GM18870 (cell line): ENCODE results near the gene OTULINL.
A peak's percentile ranks its signal among the peaks of the same experiment; 100 is the strongest.

Experiments
- ATAC-seq: cut with Tn5 transposase; IDR thresholded peaks from one replicate; pipeline ENCODE4 v1.9.1; 2021; ENCODE audit warnings: moderate library complexity; ENCODE audit not compliant: unreplicated experiment

The OTULINL gene

DNA sequence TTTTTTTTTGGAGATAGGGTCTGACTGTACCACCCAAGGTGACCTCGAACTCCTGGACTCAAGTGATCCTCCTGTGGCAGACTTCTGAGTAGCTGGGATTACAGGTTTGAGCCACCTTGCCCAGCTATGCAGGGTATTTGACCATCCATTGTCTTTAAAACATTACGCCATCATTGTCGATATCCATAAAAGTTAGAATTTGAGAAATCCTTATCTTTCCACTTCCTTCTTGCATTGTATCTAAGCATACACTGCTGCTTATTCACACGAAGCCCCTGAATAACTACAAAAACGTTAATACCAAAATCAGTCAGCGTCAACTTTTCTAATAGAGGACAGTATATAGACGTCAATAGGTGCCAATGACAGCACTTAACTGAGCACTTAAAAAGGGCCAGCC lies 5.4 kb upstream of the OTULINL start:
- ATAC-seq = no peak

DNA sequence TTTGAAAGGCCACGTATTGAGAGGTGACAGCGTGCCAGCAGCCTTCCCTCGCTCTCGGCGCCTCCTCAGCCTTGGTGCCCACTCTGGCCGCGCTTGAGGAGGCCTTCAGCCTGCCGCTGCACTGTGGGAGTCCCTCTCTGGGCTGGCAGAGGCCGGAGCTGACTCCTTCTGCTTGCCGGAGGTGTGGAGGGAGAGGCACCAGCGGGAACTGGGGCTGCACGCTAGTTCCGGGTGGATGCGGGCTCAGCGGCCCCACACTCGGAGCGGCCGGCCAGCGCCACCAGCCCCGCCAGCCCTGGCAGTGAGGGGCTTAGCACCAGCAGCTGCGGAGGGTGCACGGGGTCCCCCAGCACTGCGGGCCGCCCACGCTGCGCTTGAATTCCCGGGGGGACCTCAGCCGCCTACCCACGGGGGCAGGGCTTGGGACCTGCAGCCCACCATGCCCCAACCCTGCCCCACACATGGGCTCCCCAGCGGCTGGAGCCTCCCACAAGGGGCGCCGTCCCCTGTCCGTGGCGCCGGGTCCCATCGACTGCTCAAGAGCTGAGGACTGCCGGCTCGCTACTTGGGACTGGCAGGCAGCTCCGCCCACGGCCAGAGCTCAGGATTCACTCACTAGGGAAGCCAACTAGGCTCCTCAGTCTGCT lies 4.4 kb upstream of the OTULINL start:
- no peak for ATAC-seq

DNA sequence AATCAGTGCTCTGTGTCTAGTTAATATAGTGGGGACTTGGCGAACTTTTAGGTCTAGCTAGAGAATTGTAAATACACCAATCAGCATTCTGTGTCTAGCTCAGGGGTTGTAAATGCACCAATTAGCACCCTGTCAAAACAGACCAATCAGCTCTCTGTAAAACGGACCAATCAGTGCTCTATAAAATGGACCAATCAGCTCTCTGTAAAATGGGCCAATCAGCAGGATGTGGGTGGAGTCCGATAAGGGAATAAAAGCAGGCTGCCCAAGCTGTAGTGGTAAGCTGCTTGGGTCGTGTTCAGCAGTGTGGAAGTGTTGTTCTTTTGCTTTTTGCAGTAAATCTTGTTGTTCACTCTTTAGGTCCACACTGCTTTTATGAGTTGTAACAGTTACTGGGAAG lies 3.6 kb upstream of the OTULINL start:
- ATAC-seq = no peak

DNA sequence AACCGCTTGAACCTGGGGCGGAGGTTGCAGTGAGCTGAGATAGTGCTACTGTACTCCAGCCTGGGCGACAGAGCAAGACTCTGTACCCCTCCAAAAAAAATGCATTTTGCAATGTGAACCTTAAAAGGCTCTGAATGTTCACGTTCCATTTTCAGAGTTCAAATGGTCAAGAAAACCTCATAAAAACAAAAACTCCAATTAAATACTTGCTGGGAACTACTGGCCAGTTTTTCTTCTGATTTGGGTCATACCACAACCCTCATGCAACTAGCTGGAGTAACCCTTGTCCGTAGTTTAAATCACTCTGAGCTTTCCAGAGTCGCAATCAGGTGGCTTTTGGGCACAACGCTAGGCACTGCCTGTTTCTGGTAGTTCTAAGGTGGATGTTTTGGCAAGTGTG lies 2.3 kb upstream of the OTULINL start:
- no peak for ATAC-seq

DNA sequence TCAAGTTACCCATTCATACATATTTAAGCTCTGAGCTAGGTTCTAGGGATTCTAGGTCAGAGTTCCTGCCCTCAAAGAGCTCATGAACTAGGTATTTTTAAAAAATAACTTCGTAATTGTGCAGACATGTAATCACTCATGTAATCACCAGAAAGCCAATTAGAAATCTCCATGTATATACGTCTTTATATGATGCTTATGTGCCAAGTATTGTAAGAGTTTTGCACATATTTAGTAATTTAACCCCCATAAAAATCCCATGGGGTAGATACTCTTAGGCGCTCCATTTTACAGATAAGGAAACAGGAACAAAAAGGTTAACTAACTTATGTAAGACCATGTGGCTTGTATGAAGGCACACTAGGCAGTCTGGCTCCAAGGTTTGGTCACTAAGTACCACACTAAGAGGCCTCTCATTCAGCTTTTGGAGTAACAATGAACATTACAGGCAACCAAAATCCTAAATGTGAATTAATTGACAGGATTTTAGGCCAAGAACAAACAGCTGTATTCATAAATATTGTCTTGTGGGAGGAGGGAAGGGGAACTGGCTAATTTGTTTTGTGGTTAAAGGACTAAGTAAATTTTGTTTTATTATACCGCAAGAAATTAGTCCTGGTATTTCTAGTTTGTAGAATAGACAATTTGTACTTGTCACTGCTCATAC lies 1.7 kb upstream of the OTULINL start:
- ATAC-seq = no peak

DNA sequence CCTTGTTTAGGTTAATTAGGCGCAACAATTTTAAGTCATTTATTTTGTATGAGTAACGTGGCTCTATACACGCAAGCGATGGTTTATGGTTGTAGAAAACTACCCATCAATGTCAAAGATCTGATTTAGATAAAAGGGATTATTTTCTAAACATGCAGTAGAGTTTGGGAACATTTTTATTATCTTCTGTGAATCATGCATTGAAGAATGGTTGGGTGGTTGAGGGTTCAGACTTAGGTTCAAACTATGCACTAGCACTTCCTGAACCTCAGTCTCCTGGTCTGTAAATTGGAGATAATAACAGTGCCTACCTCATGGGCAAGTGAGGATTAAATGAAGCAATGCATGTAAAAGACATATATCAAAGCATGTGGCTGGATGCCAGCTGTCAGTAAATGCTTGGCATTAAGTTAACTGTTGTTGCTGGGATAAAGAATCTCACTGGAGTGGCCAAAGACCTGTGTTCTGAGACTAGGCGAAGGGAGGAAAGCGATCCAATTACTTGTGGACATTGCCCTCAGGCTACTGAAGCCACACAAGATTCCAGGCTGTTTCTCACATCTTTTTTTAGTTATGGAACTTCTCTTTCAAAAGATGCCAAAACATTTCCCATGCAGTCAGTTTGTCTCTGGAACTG lies 1.1 kb upstream of the OTULINL start:
- no peak for ATAC-seq

DNA sequence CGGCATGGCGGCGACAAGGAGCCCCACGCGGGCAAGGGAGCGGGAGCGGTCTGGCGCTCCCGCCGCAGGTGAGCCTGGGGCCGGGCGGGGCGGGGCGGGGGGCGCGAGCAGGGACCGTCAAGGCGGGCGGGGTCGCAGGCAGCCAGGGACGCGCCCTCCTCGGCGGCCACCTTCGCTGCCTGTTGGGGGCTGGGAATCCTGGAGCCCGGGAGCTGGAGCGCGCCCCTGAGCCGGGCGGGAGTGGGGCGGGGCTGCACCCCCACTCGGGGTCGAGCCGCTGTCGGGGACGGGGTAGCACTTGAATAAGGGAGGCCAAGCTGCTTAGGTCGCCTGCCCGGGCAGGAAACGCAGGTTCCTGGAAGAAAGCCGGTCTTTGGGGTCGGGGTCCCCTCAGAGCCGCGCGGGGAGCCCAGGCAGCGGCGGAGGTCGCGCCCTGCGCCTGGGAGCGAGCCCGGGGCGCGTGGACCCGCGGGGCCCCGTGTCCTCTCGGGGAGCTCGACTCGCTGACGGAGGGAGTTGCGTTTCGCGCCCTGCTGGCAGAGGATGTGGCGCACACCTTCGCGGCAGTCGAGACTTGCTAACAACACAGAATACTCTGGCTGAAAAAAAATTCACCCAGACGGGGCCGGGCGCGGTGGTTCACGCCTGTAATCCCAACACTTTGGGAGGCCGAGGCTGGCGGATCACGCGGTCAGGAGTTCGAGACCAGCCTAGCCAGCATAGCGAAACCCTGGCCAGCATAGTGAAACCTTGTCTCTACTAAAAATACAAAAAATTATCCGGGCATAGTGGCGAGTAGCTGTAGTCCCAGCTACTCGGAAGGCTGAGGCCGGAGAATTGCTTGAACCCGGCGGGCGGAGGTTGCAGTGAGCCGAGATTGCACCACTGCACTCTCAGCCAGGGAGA lies 552 bp downstream of the OTULINL start:
- ATAC-seq = peak; percentile 52

DNA sequence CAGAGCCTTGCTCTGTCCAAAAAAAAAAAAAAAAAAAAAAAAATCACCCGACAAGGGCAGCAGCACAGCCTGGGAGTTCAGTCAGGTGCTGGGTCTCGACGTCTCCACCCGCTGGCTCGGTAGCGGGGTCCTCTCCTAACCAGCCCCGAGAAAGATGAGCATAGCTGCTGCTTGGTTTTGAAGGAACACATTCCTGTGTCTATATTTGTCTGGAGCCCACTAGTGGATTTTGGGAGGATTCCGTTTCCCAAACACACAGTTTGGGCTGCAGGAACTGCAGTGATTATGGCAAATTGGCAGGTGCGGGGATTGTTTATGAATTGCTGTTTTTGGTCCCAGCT lies 1.2 kb downstream of the OTULINL start:
- ATAC-seq = no peak

DNA sequence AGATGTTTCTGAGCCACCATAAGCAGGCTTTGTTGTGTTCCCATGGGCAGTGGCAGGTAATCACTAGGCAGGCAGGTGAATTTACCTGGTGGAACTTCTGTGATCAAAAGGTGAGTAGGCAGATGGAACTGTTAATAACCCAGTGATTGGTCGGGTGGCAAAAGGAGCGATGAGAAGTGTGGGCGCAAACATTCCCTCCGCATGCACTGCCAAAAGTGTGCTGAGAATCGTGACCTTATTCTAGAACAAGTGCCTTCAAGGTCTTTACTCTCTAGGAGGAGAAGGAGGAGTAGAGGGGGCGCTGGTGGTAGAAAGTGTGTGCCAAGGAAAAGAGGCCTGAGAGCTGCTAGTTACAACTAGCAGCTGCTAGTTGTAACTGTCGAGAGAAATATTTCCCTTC lies 3.3 kb downstream of the OTULINL start:
- no peak for ATAC-seq

DNA sequence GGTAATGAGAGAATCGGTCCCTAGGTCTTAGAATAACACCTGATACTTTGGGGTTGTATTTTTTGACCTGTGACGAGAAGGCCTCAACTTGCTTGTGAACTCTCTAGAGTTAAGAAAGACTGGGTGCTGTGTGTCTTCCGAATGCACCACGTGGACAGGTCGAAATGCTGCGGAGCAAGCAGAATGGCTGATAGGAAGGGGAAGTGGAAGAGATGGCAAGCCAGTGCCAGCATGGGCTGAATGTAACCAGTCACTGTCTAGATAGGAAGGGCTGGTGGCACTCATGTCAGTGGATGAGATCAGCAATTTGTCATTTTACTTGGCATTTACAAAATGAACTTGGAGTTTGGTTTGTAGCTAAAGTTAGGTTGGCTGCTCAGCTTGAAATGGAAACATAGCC lies 5.6 kb downstream of the OTULINL start:
- ATAC-seq = no peak

DNA sequence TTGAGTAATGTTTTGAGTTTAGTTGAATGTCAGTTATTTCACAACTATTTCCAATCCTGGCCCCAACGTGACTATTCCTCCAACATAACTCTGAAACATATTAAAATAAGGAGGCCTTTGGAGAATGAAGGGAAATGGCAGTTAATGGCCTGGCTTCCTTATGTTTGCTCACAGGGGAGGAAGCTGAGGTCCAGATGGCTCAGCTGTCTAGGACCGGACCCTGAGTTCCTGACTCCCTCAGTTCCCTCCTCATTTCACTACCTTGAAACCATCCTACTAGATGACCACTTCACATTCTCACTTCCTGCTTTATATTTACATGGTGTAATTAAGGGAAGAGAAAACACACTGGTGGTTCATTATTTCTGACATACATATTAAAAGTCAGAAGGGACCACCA lies 6.6 kb downstream of the OTULINL start:
- ATAC-seq = no peak

DNA sequence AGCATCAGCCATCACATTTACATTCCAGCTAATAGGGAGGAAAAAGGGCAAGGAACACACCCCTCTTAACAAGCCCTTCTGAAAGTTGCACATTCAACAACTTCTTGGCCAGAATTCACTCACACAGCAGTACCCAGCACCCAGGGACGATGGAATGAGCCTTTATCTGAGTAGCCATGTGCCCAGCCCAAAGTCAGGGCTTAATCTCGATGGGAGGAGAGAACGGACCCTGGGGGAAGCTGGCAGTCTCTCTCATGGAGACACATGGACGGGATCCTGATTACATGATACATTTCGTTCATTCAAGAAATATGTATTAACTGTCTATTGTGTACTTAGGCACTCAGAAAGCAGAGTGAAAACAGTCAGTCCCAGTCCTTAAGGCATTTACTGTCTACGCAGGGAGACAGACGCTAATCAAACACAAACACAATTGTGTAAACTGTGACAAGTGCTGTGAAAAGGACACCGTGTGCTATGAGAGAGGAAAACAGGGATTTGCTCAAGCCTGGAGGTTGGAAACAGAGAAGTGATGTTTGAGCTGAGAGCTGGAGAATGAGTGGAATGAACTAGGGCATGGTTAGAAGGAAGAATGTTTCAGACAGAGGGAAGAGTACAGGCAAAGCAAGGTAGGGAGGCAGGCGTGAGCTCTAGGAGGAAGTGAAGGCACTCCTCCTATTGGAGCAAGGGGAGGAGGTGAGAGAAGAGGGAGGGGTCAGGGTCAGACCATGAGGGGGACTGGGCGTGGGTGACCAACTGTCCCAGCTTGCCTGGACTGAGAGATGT lies 7.4 kb downstream of the OTULINL start:
- ATAC-seq = no peak

DNA sequence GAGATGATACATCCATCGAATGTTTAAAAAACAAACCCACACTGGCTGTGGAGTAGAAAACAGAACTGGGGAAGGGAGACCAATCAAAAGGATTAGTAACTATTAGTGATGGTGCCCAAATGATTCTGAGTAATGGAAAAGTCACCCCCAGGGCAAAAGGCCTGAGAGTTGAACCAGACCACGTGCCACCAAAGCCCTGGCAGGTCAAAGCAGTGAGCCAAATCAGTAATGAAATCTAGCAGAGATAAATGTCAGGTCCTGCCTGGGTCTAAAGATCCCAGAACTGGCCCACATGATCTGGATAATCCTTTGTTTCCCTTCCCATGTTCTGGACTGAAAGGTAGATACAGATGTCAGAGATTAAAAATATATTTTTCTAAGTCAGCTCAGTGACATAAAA lies 9.4 kb downstream of the OTULINL start:
- no peak for ATAC-seq

DNA sequence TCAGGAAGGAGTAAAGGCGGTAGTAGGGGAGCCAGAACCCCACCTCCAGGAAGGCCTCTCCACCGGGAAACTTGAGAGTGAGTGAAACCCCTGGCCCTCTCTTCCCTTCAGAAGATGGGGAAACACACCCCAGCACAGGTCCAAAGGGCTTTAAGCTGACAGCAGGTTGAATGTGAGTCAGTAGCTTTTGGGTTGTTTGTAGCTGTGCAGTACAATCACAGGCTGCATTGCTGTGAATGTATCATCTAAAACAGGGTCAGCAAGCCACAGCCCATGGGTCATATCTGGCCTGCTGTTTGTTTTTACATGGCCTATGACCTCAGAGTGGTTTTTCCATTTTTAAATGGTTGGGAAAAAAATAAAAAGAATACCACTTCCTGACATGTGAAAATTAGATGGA lies 10.0 kb downstream of the OTULINL start:
- ATAC-seq = no peak

DNA sequence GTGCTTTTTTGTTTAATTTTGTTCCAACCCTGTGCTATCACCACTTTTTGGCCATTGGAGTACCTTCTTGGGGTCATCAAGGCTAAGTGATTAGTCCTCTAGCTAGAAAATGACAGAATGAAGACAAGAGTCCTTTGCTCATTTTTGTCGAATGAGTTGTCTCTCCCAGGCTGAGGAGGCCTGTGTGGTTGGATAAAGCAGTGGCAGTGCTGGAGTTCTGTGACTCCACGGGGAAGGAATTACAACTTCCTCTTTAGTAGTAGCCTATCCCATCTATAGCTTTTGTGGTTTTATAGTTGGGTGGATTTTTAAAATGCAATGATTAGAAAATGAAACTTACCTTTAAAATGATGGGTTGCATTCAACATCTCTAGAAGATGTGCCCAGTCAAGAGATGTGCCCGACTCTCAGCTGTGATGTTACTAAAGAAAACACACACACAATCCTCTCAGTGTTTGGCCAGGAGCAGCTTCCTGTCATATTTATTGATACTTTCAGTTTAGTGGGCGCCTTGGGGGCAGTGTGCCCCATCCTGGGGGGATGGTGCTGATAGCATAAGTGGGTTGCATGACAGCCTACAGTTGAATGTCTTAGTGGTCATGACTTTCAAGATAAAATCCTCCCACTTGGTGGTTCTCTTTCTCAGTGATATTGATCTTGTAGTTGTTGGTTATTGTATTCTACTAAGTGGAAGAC lies 11.9 kb downstream of the OTULINL start:
- no peak for ATAC-seq

DNA sequence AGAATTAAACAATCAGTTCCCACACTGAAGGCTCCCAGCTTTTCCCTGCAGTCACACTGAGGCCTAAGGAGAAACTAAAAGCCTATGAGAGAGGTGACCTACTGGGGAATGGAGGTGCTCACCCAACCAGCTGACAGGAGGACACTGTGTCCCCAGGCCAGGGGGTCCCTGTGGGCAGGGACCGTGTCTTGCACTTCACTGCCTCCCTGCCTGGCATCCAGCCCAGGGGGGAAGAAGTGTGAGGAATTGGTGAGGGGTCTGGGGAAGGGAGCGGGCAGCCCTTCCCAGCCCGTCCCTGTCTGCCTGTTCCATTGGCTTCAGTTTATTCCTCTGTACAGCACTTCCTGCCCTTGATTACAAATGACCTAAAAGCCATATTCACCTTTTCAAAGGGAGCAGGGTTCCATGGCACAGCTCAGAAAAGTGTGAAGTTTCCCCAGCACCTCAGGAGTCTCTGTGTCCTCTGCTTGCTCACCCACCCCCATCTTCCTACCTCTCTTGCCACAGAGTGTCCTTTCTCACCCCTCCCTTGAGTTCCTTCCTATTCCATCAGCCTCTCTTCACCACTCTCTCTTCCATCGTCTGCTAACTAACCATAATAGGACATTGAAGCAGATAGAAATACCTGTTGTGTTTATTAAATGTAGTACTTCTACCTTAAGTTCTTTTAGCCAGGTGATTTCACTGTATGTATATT lies 12.9 kb downstream of the OTULINL start:
- ATAC-seq = no peak

DNA sequence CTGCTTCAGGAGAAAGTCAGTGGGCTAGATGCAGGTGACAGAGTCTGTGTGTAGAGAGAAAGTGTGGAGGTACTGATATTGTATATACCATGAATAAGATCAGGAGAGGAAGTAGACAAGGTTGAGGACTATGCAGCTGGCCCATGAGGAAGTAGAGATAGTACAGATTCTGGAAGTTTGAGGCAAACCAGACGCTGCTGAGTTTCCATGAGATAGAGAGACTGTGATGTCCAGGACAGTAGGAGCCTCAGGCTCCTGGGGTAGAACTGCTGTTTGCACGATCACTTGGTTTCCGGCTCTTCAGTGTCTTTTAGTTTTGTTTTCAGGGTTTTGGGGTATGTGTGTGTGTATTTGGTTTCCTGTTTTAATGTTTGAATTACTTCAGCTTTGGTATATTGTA lies 13.6 kb downstream of the OTULINL start:
- peak; percentile 86 for ATAC-seq

DNA sequence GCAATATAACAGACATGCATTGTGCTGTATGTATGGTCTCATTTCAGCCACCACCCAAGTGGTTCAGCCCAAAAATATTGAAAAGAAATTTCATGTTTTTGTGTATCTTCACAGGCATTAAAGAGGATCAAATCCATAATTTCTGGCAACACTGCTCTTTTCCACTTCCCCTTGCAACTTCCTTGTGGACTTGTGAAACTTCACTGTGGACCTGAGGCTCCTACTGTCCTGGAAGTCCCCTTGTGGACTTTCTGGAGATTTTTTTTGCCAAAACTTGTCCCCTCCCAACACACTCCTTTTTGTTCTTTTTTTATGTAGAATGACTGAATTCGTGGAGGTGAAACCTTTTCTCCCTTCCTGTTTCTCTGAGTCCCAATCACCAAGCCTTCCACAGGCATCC lies 14.3 kb downstream of the OTULINL start:
- ATAC-seq = no peak

DNA sequence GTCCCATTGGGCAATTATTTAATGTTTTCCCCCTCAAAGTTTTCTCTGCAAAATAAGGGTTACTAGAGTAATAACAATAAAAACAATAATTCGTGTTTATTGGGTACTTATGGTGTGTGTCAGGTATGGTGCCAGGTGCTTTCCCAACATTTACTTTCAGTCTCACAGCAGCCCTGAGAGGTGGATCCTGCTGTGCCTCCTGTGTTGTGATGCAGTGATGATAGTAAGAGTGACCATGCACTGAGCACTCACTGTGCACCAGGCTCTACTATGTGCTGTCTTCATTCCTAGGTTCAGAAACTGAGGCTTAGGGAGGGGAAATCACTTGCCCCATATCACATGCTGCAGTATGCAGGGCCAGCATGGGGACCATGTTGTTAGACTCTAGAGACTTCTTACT lies 15.5 kb downstream of the OTULINL start:
- ATAC-seq = no peak

DNA sequence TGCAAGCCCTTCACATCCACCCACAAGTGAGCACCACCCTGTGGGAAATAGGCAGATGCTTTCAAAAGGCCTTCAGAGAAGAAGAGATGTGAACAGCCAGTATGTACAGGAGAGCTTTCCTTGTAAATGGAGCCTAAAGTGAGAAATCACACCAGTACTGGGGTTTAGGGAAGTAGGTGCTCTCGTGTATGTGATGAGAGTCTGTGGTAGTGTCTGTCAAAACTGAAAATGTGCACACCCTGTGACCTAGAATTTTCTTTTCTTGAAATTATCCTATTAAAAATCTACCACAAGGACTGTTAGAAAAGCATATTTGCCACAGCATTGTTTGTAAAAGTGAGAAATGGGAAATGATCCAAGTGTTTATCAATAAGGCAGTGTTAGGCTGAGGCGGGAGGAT lies 16.6 kb downstream of the OTULINL start:
- ATAC-seq = no peak
